GM19240 (cell line): ENCODE data around the gene NEK11.

Experiments used
- DNase-seq: peaks from one replicate; pipeline ENCODE4 v3.0.0; 2011; ENCODE audit warnings: low spot score; ENCODE audit not compliant: insufficient read length

The NEK11 gene

DNA sequence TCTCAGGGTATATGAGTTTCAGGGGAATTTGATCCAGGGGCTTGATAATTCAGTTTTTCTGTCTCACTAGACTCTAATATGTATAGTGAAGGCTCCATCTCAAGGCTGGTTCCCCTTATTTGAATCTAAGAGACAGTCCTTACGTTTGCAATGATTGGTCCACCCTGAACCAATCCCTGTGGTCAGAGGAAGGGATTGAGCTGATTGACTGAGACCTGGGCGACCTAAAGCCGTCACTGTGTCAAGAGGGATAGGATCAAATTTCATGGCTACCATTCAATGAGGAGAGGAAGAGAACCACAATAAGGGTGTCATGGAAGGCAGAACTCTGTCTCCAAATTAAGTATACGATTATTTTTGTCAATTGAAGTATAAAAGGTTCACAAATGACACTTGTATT is 371.2 kb downstream of the NEK11 start:
- no peak for DNase-seq
